Endometrial microvascular endothelial cells (primary cell): ENCODE results near the gene HBB. TPM values are rescaled to one million over a fixed set of nuclear protein-coding genes. Genes with fewer than 3 reads are reported as not detected.
"Not testable (repeated sequence)": the region's sequence is repeated elsewhere in the genome, so short reads cannot be mapped to it uniquely, and the experiment has no call there.

ENCODE experiments used
- in situ Hi-C: cut with HindIII; loops from 2 replicates; pipeline ENCODE4 v1.10.0; 2017; ENCODE audit warnings: low sequenced_read_pairs, low pct_unique_long_range_greater_than_20kb; ENCODE audit errors: inconsistent ontology term
- total RNA-seq: library from RNA; depleted of rRNA; stranded (reverse); fragments of >200 nt; gene quantifications from one replicate; pipeline ENCODE4 v1.2.3, GENCODE V29; 2015; ENCODE audit errors: inconsistent ontology term

Gene HBB
- total RNA-seq = not detected

- in situ Hi-C loops = no loop called here
Observed at GRCh38 chr11:5226732-5227310, at the start of gene HBB. HBB (minus strand) TSS chr11:5227071; CDS start chr11:5227021, 50 bp downstream.

- in situ Hi-C loops = no loop called here
Observed at GRCh38 chr11:5275369-5276110, 48.7 kb upstream of the HBB start.

GRCh38 chr11:5274395-5274794 lies 47.5 kb upstream of the HBB start:
- in situ Hi-C loops = no loop called here

- in situ Hi-C loops = no loop called here
Observed at GRCh38 chr11:5272395-5273017, 45.6 kb upstream of the HBB start.

- in situ Hi-C loops = no loop called here
Observed at GRCh38 chr11:5269715-5270147, 42.9 kb upstream of the HBB start, which contains the start of gene HBE1. HBE1 (minus strand) TSS chr11:5269945; CDS start chr11:5269890, 55 bp downstream.

- in situ Hi-C loops = no loop called here
Observed at GRCh38 chr11:5267033-5267563, 40.2 kb upstream of the HBB start.

GRCh38 chr11:5266609-5267008 lies 39.7 kb upstream of the HBB start:
- in situ Hi-C loops = no loop called here

GRCh38 chr11:5265832-5266231 lies 39.0 kb upstream of the HBB start:
- in situ Hi-C loops = no loop called here

- in situ Hi-C loops = no loop called here
Observed at GRCh38 chr11:5258543-5259262, 31.8 kb upstream of the HBB start.

- in situ Hi-C loops = no loop called here
Observed at GRCh38 chr11:5257296-5257695, 30.4 kb upstream of the HBB start.

GRCh38 chr11:5254646-5255413 lies 28.0 kb upstream of the HBB start, which contains the start of gene HBG2:
HBG2 (minus strand) TSS chr11:5254781; CDS start chr11:5254728, 53 bp downstream.
- in situ Hi-C loops = not testable (repeated sequence)

- in situ Hi-C loops = not testable (repeated sequence)
Observed at GRCh38 chr11:5254023-5254422, 27.2 kb upstream of the HBB start.

GRCh38 chr11:5253440-5253839 lies 26.6 kb upstream of the HBB start:
- in situ Hi-C loops = not testable (repeated sequence)

GRCh38 chr11:5252919-5253265 lies 26.0 kb upstream of the HBB start:
- in situ Hi-C loops = no loop called here

GRCh38 chr11:5252192-5252918 lies 25.5 kb upstream of the HBB start:
- in situ Hi-C loops = no loop called here

- in situ Hi-C loops = no loop called here
Observed at GRCh38 chr11:5251746-5252145, 24.9 kb upstream of the HBB start.

GRCh38 chr11:5250543-5251204 lies 23.8 kb upstream of the HBB start:
- in situ Hi-C loops = no loop called here
